T-helper 22 cell (primary cell): ENCODE measurements around the gene SORL1.

Experiments used
- DNase-seq: peaks from one replicate; pipeline ENCODE4 v3.0.0-alpha.2; 2020; ENCODE audit warnings: low read depth

The SORL1 gene

DNA sequence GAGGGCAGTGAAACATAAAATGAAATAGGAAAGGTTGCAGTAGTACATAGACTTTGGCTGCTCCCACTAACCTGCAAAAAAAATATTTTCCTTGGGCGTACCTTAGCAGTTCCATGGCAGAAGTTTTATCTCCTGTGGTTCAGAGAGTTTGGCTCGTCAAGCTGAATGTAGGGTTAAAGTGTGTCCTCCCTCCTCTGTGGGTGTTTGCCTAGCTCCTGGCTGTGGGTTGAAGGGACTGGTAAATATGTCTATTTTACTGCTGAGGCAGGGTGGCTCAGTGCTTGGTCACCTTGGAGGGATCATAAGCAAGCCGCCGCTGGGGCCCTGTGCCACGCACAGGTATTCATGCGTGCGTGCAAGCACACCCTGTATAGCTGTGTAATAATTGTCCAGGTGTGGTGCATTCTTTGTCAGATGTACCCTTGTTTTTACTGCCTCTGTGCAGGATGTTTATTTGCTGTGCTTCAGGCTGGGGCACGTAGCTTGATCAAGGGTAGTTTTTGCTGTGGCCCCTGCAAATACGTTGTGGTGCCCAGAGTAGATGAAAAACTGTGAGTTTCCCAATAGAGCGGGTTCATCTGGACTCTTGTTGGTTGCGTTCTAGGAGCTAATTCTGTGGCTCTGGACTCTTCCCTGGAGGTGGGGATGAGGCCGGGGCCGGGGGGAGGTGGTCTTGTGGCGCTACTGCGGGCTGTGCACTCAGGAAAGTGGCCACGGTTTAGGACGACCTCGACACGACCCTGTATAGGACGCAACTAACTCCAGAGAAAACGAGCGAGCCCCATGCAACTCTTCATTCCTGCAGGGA, 732 bp upstream of the SORL1 start:
- no peak for DNase-seq

DNA sequence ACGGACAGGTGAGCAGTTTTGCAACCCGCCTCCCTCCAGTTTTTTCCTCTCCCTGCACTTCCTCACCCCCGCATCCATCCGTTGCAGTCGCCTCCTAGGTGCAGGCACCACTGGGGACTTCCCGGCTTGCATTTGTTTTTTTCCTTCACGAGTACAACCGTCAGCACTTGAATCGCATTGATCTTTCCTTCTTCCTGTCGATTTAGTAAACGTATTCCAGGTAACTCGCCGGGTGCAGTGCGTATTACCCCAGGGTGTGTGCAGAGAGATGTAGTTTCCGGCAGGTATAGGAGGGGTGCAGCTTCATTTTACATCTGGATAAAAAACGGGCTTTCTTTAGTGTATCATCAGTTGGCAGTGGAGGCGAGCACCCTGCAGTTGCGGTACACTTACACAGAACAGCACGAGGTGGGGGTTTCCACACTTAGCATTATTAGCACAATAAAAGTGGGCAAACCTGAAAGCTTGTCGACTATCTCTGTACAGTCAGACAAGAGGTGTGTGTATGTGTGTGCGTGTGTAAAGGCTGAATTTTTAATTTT, 566 bp downstream of the SORL1 start, which contains the start of gene SORL1-AS1:
Gene SORL1-AS1, minus strand, starts transcription at position 359 of the 542 bp plus-strand sequence.
- DNase-seq: peak; percentile 66

DNA sequence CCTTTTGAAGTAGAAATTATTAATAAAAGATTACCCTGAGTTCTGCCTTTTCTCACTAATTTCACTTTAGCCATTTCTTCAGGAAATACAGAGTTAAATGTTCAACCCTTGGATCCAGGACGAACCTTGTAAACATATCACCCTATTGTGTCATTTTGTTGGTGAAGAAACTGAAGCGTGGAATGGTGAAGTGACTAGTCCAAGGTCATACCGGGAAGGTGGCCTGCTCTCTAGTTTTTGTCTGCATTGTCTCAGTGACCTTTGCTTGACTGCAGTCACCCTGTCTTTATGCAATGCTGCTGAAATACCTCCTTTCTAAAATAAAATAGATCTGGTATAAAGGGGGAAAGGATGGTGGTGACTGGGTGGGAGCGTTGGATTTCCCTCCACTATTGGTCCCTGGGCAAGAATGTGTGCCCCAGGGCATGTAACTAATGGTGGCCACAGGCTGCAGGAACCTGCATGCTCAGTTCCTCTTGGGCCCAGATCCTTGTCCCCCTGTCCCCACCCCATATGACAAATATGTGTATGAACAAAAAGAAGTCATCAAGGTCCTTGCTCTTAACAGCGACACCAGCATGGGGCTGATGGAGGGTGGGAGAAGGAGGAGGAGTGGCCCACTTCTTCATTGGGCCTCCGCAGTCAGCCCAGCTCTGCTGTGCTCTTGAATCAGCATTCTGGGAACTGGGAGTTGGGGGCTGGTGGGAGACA, 1.6 kb downstream of the SORL1 start:
- no peak for DNase-seq

DNA sequence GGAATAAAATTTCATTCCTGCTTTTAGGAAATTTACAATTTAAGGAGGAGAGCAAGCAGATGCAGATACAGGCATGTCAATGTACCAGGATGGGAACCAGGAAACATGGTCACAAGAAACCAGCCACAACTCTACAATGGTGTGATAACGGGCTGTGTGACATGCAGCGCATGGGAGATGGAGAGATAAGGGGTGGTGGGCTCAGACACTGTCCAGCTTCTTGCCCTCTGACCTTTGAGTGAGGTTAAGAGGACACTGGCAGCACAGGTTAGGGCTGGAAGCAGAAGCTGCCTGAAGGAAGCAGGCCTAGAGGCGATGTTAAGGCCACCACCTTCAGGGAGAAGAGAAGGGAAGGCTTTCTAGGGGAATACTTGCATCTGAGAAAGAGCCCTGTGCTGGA, 3.0 kb downstream of the SORL1 start:
- DNase-seq: no peak

DNA sequence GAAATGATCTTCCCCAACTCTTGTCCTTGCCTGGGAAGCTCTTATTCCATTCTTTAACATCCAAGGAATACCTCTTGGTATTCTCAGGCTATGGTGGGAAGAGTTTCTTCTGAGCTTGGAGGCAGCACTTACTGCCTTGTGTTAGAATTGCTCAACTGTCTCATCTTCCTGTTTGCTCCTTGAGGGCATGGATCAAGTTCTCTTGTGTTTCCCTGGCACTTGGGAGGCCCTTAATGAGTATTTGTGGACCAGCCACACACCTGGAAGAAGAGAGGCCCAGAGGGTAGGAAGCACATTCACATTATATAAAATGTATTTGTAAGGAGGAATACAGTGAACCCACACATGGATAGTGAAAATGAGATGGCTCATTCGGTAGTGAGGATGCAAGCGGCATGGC, 4.0 kb downstream of the SORL1 start:
- no peak for DNase-seq

DNA sequence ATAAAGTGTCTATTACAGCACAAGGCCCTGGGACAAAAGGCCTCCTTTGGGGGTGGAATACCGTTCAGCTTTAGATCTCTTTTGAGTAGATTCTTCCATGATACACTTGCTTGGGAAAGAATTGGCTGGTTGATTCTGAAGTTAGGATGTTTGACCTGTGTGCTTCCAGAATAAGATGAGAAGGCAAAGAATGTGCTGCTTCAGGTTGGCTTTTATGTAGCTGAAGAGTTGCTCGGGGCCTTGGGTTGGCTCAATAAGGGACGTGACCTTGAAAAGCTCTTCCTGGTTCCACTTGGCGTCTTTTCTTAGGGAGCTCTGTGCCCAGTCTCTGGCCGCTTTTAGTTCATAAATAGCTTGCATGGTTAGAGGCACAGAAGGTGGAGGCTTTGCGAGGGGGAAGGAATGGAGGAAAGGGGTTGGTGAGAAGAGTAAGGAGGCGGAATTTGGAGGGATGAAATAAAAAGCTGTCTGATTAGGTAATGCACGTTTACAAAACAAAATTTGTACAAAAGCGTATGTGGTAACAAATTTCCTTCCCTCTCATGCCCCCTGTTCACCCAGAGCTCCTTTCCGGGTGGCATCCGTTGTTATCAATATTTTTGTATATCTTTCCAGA, 4.8 kb downstream of the SORL1 start:
- DNase-seq: no peak

DNA sequence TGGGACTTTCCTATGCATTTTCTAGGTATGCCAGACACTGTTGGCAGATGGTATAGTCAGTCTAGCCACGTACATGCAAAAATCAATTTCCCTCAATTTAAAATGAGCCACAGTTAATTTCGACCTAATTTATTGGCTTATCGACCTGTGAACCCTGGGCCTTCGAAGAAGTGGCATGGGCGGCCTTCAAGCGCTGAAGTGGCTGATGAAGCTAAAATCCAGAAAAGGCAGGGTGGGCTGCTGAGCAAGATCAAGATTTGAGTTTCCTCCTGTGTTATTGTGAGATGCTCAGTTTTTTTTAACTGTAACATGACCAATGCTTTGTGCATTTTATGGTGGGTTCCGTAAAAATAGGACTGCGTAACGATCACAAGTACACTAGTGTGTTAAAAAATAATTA, 6.4 kb downstream of the SORL1 start:
- DNase-seq: no peak

DNA sequence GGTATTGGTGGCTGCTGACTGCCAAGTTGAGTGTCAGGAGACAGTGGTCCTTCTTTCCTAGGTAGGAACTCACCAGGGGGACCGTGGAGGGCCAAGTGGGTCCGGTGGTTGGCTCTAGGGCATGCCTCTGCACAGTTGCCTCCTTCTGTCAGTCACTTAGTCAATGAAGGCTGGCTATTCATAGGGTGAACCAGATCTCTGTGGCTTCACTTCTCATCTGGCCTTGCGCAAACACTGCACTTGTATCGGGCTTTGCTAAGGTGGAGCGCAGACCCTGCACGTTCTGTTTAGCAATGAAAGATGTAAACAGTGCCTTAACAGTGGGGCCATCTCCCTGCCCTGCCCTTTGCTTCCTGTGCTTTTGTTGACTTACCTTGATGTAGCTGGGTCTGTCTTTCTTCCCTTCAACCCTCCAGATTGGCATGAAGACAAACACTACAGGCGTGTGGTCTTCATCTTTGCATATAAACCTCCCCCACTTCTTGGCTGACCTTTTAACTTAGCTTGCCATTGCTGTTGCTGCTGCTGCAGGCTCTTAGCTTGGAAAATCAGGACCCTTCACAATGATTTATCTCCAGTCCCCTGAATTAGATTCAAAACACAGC, 7.4 kb downstream of the SORL1 start:
- peak; percentile 29 for DNase-seq

DNA sequence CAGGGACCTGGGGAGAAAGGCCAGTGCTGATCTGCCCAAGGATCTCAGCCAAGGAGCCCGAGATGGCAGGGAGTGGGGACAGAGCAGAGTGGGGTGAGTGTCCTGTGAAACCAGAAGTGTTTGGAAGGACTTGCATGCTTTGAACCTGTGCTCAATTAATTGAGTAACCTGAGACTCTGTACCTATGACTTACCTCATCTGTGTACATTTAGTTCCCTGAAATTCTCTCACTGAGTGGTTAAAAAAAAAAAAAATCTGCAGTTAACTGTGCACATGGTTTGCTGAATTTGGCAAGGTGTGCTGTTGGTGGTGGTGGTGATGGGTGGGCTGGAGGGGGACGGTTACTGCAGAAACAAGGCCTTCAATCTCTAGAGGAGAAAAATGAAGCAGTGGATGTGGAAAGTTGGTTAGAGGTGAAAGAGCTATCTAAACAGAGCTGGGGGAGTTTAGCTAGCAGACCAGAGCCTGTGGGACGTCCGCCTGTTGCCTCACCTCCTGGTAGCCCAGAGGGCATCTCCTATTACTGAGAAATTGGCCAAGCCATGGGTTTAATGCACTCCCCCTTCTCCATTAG, 8.9 kb downstream of the SORL1 start:
- no peak for DNase-seq

DNA sequence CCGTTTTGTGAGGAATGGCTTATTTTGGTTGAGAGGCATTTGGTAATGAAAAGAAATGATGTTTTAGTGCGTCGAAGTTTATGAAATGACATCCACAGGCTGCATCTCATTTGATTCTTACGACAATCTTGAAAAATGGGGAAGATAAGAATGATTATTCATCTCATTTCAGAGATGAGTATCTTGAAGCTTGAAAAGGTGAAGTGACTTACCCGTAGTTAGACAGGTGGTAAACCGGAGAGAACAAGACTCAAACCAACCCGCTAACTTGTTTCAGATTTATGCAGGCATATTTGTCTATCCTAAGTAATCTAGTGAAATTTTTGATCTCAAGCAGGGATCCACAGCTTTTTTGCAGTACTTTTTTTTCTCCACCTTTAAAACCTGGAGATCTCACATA, 9.7 kb downstream of the SORL1 start:
- DNase-seq: no peak

DNA sequence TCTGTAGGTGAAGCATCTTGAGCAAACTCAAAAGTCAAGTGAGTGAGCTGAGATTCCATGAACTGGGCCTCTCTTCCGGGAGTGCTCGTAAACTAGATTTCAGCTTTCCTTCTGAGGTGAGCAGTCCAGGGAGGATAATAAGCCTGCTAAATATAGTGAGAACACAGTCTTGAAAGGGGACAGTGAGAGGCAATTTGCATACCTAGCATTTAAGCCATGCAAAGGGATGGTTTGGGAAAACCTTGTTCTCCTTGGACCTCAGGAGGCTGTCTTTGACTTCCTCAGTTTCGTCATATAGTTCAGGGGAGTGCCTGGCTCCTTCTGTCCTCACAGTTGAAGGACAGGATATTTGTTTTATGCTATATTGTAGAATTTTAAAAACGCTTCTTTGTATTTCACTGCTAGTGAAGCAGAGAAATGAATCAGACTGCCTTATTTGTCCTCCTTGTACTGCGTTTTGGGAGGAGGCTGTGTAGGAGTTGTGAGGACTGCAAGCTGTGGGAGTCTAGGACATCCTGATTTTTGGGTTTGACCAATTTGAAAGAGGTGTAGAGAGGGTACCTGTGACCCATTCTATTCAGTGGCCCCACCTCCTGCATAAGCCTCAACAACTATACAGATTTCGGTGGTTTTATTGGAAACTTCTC, 11.7 kb downstream of the SORL1 start:
- DNase-seq: no peak

DNA sequence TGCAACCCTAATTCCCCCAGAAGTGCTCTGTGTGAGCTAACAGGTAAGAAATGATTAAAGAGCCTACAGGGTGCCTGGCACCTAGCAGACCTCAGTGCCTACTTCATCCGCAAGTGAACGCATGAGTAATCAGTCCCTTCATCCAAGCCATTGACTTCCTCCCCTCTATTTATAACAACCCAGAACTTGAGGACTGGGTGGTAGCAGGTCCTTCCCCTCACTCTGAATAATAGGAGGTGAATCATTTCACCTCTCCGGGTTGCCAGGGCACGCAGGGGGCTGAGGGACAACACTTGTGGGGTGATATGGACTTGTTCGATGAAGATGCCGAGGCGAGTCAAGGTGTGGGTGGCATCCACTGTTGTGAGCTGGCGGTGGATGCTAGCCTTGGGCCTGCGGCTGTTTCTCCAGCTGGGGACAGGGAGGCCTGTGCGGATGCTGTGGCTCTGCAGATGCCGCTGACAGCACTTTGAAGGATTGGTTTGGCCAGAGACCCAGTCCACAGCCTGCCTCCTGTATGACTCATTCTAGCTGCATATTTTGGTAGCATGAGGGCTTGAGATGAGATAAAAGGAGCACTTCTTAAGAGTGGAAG, 12.3 kb downstream of the SORL1 start:
- DNase-seq: peak; percentile 79

DNA sequence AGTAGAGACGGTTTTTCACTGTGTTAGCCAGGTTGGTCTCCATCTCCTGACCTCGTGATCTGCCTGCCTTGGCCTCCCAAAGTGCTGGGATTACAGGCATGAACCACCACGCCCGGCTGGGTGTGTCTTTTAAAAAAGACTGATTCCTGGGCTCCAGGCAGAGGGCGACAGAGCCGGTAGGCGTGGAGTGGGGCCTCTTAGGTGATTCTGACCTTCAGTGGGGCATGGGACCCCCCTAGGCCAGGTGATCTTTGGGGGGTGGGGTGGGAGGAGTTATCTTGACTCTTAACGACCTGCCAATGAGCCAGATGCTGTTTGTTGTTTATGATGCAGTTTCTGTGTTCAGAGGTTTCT, 13.6 kb downstream of the SORL1 start:
- DNase-seq: no peak

DNA sequence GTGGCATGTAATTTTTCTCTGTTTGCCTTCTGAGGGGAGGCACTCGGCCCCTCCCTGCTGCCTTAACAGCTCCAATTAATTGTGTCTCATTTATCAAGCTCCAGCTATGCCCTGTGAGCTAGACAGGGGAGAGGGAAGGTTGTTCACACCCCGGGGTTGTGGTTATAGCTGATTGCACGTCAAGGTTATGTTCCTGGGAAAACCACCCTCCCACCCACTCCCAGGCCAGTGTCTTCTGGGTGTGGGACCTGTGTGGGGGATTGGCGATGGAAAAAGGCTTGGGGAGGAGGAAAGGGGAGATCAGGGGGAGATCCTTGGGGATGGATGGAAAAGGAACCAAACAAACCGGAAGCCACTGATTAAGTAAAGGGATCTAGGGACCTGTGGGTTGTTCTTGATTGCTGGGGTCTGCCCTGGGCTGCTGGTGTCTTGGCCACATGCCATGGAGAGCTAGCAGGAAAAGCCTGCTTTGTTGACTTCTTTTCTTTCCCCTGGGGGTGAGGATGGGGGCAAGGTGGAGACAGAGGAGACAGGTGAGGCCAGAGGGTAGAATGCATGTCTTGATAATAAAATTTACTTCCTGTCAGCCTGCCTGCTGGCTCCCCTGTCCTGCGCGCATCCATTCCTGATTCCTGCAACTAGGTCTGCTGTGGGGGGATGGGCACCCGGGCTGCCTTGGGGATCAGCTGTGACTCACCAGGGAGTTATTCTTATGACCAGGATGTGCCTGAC, 14.1 kb downstream of the SORL1 start:
- DNase-seq: peak; percentile 32

DNA sequence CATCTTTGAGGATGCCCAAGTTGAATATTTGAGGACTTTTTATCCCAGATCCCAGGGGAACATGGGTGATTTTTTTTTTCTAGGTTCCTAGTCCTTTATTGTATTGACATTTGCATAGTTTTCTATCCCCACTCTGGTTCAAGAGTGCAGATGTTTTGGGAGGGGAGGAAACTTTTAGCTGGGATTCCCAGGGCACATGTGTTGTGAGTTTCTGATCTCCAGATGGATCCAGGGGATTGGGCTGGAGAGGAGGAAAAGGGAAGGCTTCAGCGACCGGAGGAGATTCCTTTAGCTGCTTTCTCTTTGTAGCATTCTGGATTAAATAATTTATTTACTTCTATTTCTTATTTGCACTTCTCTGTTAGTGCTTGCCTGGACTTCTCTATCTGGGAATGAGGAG, 15.4 kb downstream of the SORL1 start:
- no peak for DNase-seq

DNA sequence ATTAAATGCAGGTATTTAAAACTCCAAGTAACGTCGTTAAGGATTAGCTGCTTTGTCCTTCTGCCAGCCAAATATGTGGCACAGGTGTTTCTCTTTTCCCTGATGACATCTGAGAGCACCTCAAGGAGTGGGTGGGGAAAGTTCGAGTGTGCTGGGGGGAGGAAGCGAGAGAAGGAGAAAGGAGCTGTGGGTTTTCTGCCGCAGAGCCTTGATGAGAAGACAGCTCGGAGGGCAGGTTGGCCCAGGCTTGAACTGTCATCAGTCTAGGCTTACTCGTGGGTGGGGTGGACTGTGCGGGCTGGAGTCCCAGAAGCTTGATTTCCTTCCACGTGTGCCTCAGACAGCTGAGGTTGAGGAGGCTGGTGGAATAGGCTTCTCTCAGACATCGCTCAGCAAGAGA, 15.9 kb downstream of the SORL1 start:
- DNase-seq: peak; percentile 81

DNA sequence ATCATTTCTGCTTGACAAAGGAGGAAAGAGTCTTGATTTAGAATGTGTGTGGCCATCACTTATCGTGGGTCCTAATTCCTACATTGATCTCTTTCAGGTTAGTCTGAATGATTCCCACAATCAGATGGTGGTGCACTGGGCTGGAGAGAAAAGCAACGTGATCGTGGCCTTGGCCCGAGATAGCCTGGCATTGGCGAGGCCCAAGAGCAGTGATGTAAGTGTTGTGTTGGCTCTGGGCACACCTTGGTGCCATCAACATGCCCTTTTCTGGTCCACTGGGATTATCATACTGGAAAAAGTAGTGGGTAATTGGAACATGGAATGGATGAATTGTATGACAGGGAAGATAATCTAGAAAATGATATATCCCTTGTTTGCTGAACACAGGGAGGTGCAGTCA, 17.8 kb downstream of the SORL1 start:
- DNase-seq: no peak

DNA sequence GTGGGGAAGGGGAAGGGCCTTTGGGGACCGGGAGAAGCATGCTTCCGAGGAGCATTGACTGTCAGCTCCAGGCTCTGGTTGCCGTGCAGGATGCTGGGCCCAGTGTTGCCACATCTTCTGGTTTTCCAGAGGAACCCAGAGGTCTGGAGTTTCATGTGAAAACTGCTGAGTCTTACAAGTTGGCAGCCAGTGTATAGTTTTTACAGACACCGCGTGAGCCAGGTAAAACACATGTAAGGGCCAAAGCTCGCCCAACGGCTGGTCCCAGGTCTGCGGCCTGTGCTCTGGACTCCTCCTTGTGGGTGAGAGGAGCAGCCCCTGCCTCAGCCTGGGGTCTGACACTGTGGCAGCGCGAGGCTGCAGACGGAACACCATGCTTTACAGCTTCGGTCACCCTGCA, 19.1 kb downstream of the SORL1 start:
- no peak for DNase-seq

DNA sequence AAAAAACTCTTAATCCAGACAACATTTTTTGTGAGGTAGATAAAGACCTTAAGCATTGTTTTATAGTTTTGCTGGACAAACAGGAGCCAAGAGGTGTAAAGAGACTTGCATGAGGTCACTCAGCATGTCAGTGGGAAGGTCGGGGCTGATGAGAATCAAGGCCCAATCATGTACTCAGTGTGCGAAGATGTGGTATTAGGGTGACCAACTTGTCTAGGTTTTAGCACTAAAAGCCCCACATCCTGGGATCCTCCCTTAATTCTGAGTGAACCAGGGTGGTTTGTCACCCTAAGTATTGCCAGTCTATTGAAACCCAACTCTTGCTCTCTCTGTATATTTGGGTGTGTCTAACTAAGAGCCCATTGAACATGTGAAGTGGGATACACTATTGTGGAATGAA, 20.2 kb downstream of the SORL1 start:
- no peak for DNase-seq

DNA sequence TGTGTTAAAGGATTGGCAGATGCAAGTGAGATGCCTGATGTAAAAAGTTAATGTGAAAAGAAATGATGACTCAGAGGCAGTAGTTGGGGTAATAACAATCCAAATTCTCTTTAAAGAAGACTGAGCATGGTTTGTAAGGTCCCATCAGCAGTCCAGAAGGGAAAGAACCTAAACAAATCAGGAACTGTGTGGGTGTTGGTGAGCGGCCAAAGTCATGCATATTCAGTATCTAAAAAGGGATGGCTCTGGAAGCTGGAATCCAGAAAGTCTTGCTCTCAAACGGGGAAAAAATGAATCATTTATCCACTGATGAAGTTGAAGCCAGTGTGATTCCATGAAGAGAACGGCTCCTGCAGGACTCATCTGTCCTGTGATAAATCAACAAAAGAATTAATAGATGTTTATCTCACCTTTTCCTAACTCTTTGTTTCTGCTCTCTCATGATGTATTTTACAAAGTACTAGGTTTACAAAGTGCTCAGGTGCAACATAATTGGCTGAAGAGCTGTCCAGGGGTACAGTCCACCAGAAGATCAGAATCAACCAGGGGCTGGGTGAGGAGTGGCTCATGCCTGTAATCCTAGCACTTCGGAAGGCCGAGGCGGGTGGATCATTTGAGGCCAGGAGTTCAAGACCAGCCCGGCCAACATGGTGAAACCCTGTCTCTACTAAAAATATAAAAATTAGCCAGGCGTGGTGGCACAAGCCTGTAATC, 21.1 kb downstream of the SORL1 start:
- no peak for DNase-seq
